ENCODE data around the gene TBL1X. TPM values are rescaled to one million over a fixed set of nuclear protein-coding genes. Genes with fewer than 3 reads are reported as not detected.

TBL1X gene
- total and polyA plus RNA-seq, 2 of the 8 experiments (the other 6 are each of a cell fraction or from before 2014, with no cell fraction given) = 13.3 to 25.6 TPM

DNA sequence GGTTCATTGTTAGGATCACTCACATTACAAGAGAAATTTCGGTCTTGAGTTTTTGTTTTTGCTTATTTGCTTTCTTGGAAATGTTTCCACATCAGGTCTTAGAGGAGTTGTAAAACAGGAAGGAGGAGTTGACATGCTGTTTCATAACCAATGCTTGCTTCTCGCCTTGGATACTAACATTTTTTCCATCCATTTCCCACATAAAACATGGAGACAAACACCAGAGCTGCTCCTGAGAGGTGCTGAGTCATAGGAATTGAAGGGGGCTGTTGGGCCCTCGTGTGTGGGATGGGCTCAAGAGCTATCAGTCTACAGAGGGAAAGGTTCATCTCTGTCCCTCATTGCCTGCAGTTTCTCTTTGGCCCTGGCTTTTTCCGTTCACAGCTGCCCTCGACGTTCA is 29.9 kb downstream of the TBL1X start:
- FAIRE-seq (peak; percentile 32), DNase-seq (ENCODE audit: low read depth in 1 of 2, low spot score in 2 of 2) (no peak)
- no peak overlapping the region for H2BK12ac ChIP-seq (ENCODE audit: low read depth, low read length)
- no peak overlapping the region; the same call in 1 of the 2 replicates for H3K27ac ChIP-seq (ENCODE audit: low read depth, low read length)
- H3K27me3 ChIP-seq (replicated peaks in 1 of 4; ENCODE audit: control insufficient read depth in 3 of 4, extremely low read depth in 1 of 4, insufficient read depth in 3 of 4, low read length in 3 of 4) = no peaks in the 10 kb centered on the region
- 68% methylated on average over 6 of the region's 6 CpGs; no CpG with 5 or more reads in 1 of the 2 experiments for WGBS, 2 experiments (ENCODE audit: extremely low coverage in 1 of 2, insufficient coverage in 1 of 2, insufficient read length in 1 of 2, insufficient replicate concordance in 2 of 2, low coverage in 1 of 2, low lambda C conversion rate in 2 of 2, missing lambda C conversion rate in 1 of 2)
- no peak overlapping the region for H3K4me3 ChIP-seq (ENCODE audit: extremely low read depth in 1 of 4, insufficient read depth in 2 of 4, low read depth in 3 of 4, low read length in 4 of 4)
- CTCF ChIA-PET (ENCODE audit: partially characterized antibody) = no interaction called here
- no peak overlapping the region for H2BK120ac ChIP-seq (replicated peaks; ENCODE audit: low read depth, low read length)
- no peak overlapping the region for H2AK5ac ChIP-seq (ENCODE audit: low read depth, low read length)
- no peaks in the 10 kb centered on the region for H3K36me3 ChIP-seq (ENCODE audit: control insufficient read depth in 2 of 4, insufficient read depth in 4 of 4, low read length in 3 of 4)
- no peaks in the 10 kb centered on the region for H3K79me1 ChIP-seq (ENCODE audit: low read depth, low read length)
- no peaks in the 10 kb centered on the region for H3K9me3 ChIP-seq (ENCODE audit: insufficient read depth in 2 of 2, low read depth in 1 of 2, low read length in 1 of 2)
- no peak overlapping the region for H2BK20ac ChIP-seq (ENCODE audit: low read length)
- no peak for TF ChIP-seq TBP (IDR thresholded peaks at IDR 0.05; ENCODE audit: low read depth, low read length)
- TF ChIP-seq NRF1 (IDR thresholded peaks at IDR 0.05; ENCODE audit: low read depth, low read length) = no peak
- TF ChIP-seq BACH1 (IDR thresholded peaks at IDR 0.05; ENCODE audit: low read length) = peak; percentile 65
- TF ChIP-seq EGR1 (IDR thresholded peaks at IDR 0.05; ENCODE audit: borderline replicate concordance, low read depth, low read length) = no peak
- TF ChIP-seq, protein P1, sequence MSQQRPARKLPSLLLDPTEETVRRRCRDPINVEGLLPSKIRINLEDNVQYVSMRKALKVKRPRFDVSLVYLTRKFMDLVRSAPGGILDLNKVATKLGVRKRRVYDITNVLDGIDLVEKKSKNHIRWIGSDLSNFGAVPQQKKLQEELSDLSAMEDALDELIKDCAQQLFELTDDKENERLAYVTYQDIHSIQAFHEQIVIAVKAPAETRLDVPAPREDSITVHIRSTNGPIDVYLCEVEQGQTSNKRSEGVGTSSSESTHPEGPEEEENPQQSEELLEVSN (IDR thresholded peaks at IDR 0.05) = no peak
- H3K9ac ChIP-seq (replicated peaks in 1 of 4; ENCODE audit: extremely low read depth in 1 of 4, low read depth in 3 of 4, low read length in 3 of 4) = no peak overlapping the region
- no peak overlapping the region for H2BK15ac ChIP-seq (ENCODE audit: low read length)
- H3K18ac ChIP-seq (ENCODE audit: extremely low read depth, low read length) = no peak overlapping the region
- POLR2A ChIA-PET (ENCODE audit: partially characterized antibody) = no interaction called here
- no peak overlapping the region for H3K56ac ChIP-seq (replicated peaks; ENCODE audit: insufficient read length, low read depth, low read length)
- no peak overlapping the region for H4K8ac ChIP-seq (ENCODE audit: extremely low read depth, insufficient read depth, low read length)
- no peak overlapping the region for H2AFZ ChIP-seq (ENCODE audit: low read length)
- peaks cover 0 to 55% of the 10 kb centered on the region in 2 experiments; a peak in 2 of 4 replicates for H3K79me2 ChIP-seq (ENCODE audit: control insufficient read depth in 1 of 2, insufficient read depth in 2 of 2, low read length in 2 of 2)
- H4K91ac ChIP-seq (replicated peaks; ENCODE audit: insufficient read length, low read length) = no peak overlapping the region
- H4K5ac ChIP-seq (ENCODE audit: insufficient read length, low read depth, low read length) = no peak overlapping the region
- H3K23me2 ChIP-seq (ENCODE audit: low read depth, low read length) = no peaks in the 10 kb centered on the region
- no peak overlapping the region for H2BK5ac ChIP-seq (ENCODE audit: low read depth, low read length)
- no peaks in the 10 kb centered on the region for H3K4me1 ChIP-seq (replicated peaks in 1 of 4; ENCODE audit: control insufficient read depth in 3 of 4, insufficient read depth in 4 of 4, low read length in 3 of 4)
- no peak overlapping the region for H3K4ac ChIP-seq (replicated peaks; ENCODE audit: insufficient read length, low read depth, low read length)
- H3K23ac ChIP-seq (ENCODE audit: insufficient read length) = no peak overlapping the region
- peaks cover 0 to 13% of the 10 kb centered on the region in 2 experiments for H4K20me1 ChIP-seq (replicated peaks in 1 of 2; ENCODE audit: control insufficient read depth in 1 of 2, insufficient read depth in 2 of 2, low read length in 2 of 2)
- no peak overlapping the region for H3K14ac ChIP-seq (ENCODE audit: insufficient read length)
- no peak overlapping the region for H3K4me2 ChIP-seq (ENCODE audit: insufficient read depth in 1 of 2, low read depth in 2 of 2, low read length in 2 of 2)

Measured in H1 (cell line).